Keratinocyte (primary cell): ENCODE results near the gene CELA2B.

Experiments
- EZH2 ChIP-seq: IDR thresholded peaks from one replicate; pipeline ENCODE4 v1.6.1; 2012; ENCODE audit warnings: inconsistent platforms, mild to moderate bottlenecking, low read length, moderate library complexity
- TF ChIP-seq, protein P1 (sequence below), 3 experiments: IDR thresholded peaks in 1 of 3; conservative IDR thresholded peaks in 1 of 3; optimal IDR thresholded peaks in 1 of 3; 2 replicates in 2 of 3; 3 replicates in 1 of 3; pipeline versions ENCODE3 to v1.5.1; 2011; ENCODE audit warnings: low read length in 3 of 3, mild to moderate bottlenecking in 3 of 3, moderate library complexity in 2 of 3, control low read depth in 1 of 3, inconsistent platforms in 1 of 3; ENCODE audit not compliant: insufficient read depth in 2 of 3; ENCODE audit errors: extremely low read depth in 1 of 3

DNA sequence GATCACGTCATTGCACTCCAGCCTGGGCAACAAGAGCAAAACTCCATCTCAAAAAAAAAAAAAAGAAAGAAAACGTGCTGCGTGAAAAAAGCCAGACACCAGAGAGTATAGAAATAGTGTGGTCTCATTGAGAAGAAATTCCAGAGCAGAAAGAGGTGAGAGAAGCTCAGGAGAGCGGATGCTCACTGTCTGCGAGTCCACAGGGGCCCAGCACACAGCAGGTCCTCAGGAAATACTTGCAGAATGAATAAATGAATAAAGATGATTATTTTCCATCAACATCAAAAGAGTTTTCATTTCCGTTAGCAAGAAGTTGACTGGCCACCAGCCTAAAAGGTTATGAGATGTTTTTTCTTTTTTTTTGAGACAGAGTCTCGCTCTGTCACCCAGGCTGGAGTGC lies 33.7 kb downstream of the CELA2B start:
- TF ChIP-seq, protein P1, sequence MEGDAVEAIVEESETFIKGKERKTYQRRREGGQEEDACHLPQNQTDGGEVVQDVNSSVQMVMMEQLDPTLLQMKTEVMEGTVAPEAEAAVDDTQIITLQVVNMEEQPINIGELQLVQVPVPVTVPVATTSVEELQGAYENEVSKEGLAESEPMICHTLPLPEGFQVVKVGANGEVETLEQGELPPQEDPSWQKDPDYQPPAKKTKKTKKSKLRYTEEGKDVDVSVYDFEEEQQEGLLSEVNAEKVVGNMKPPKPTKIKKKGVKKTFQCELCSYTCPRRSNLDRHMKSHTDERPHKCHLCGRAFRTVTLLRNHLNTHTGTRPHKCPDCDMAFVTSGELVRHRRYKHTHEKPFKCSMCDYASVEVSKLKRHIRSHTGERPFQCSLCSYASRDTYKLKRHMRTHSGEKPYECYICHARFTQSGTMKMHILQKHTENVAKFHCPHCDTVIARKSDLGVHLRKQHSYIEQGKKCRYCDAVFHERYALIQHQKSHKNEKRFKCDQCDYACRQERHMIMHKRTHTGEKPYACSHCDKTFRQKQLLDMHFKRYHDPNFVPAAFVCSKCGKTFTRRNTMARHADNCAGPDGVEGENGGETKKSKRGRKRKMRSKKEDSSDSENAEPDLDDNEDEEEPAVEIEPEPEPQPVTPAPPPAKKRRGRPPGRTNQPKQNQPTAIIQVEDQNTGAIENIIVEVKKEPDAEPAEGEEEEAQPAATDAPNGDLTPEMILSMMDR (optimal IDR thresholded peaks at IDR 0.05 in 1 of 3, IDR thresholded peaks at IDR 0.05 in 1 of 3, conservative IDR thresholded peaks at IDR 0.05 in 1 of 3; ENCODE audit: extremely low read depth in 1 of 3, insufficient read depth in 2 of 3, low read length in 3 of 3): no peak
- TF ChIP-seq EZH2: no peak
